IPS DF 6.9 (cell line): Measurements from ENCODE around the gene ACSM4.
"Not testable (repeated sequence)": the region's sequence is repeated elsewhere in the genome, so short reads cannot be mapped to it uniquely, and the experiment has no call there.

Experiments used
- DNase-seq: peaks from one replicate; pipeline ENCODE4 v3.0.0-alpha.2; 2013; ENCODE audit warnings: low read depth, low spot score
- H3K27ac ChIP-seq: one replicate; pipeline ENCODE4 v1.5.1; 2013; ENCODE audit warnings: low read length, control low read depth
- H3K27me3 ChIP-seq: 2 replicates; pipeline ENCODE4 v1.6.1; 2013; ENCODE audit warnings: mild to moderate bottlenecking, low read length; ENCODE audit not compliant: control insufficient read depth, insufficient read depth
- H3K36me3 ChIP-seq: 2 replicates; pipeline ENCODE4 v1.6.1; 2013; ENCODE audit warnings: low read length; ENCODE audit not compliant: control insufficient read depth, insufficient read depth
- H3K4me1 ChIP-seq: 2 replicates; pipeline ENCODE4 v1.6.1; 2013; ENCODE audit warnings: low read length; ENCODE audit not compliant: control insufficient read depth, insufficient read depth
- H3K4me3 ChIP-seq: 2 replicates; pipeline ENCODE4 v1.5.1; 2013; ENCODE audit warnings: mild to moderate bottlenecking, low read length
- H3K9me3 ChIP-seq: 2 replicates; pipeline ENCODE4 v1.6.1; 2013; ENCODE audit warnings: low read length, inconsistent platforms; ENCODE audit not compliant: control insufficient read depth, insufficient read depth
- WGBS: extraction: QIAGEN DNeasy Blood & Tissue Kit; methylation state at CpG from one replicate; pipeline ENCODE4 v1.1.7; 2013; ENCODE audit warnings: mixed read lengths, missing lambda C conversion rate; ENCODE audit not compliant: insufficient read length, insufficient coverage; 5-methylcytosine and 5-hydroxymethylcytosine counted together

Gene ACSM4

GRCh38 chr12:7324176-7324575 lies 20.3 kb downstream of the ACSM4 start:
- Histone ChIP-seq H3K9me3 (no peaks in the 10 kb centered on the region), H3K4me3 (no peak overlapping the region), H3K27ac (no peak overlapping the region), H3K4me1 (no peaks in the 10 kb centered on the region), H3K27me3 (no peaks in the 10 kb centered on the region), H3K36me3 (no peaks in the 10 kb centered on the region)
- no CpG with 5 or more reads among the region's 5 CpGs for WGBS
- DNase-seq: no peak

GRCh38 chr12:7327918-7328317 lies 24.0 kb downstream of the ACSM4 start:
- Histone ChIP-seq H3K27ac (no peak overlapping the region), H3K4me1 (no peaks in the 10 kb centered on the region), H3K4me3 (no peak overlapping the region), H3K9me3 (no peaks in the 10 kb centered on the region; the same call in 1 of the 2 replicates), H3K36me3 (no peaks in the 10 kb centered on the region), H3K27me3 (no peaks in the 10 kb centered on the region)
- no CpG with 5 or more reads among the region's 7 CpGs for WGBS
- no peak for DNase-seq

- not testable (repeated sequence) for DNase-seq, H3K36me3 ChIP-seq, H3K27me3 ChIP-seq, H3K9me3 ChIP-seq, H3K27ac ChIP-seq, H3K4me3 ChIP-seq, H3K4me1 ChIP-seq
- no CpG with 5 or more reads among the region's 5 CpGs for WGBS
These were observed 33.9 kb downstream of the ACSM4 start for GRCh38 chr12:7337790-7338189.

GRCh38 chr12:7339675-7340074 lies 35.8 kb downstream of the ACSM4 start:
- WGBS: no CpG with 5 or more reads among the region's 1 CpG
- Histone ChIP-seq H3K4me3 (no peak overlapping the region), H3K36me3 (no peaks in the 10 kb centered on the region), H3K9me3 (0 out of 2 replicates have a peak, but pooled peaks cover 2% of the 10 kb centered on the region), H3K27me3 (no peaks in the 10 kb centered on the region), H3K4me1 (no peaks in the 10 kb centered on the region), H3K27ac (no peak overlapping the region)
- no peak for DNase-seq

GRCh38 chr12:7344833-7345606 lies 41.1 kb downstream of the ACSM4 start:
- no peak overlapping the region for H3K27ac ChIP-seq
- H3K4me3 ChIP-seq: no peak overlapping the region
- no peak for DNase-seq
- H3K27me3 ChIP-seq: no peaks in the 10 kb centered on the region
- peaks cover 2% of the 10 kb centered on the region; the same call in 1 of the 2 replicates for H3K9me3 ChIP-seq
- no peaks in the 10 kb centered on the region for H3K36me3 ChIP-seq
- H3K4me1 ChIP-seq: no peaks in the 10 kb centered on the region

GRCh38 chr12:7346551-7347225 lies 42.8 kb downstream of the ACSM4 start:
- WGBS: no CpG with 5 or more reads among the region's 6 CpGs
- Histone ChIP-seq H3K36me3 (no peaks in the 10 kb centered on the region), H3K4me1 (no peaks in the 10 kb centered on the region), H3K9me3 (peaks cover 2% of the 10 kb centered on the region; the same call in 1 of the 2 replicates), H3K4me3 (no peak overlapping the region), H3K27me3 (no peaks in the 10 kb centered on the region), H3K27ac (no peak overlapping the region)
- no peak for DNase-seq

- Histone ChIP-seq H3K27me3 (no peaks in the 10 kb centered on the region; the same call in 1 of the 2 replicates), H3K27ac (no peak overlapping the region), H3K4me3 (no peak overlapping the region), H3K36me3 (no peaks in the 10 kb centered on the region), H3K9me3 (peaks cover under 1% of the 10 kb centered on the region; the same call in 1 of the 2 replicates), H3K4me1 (no peaks in the 10 kb centered on the region)
- DNase-seq: no peak
- WGBS: no CpG with 5 or more reads among the region's 4 CpGs
These were observed 45.5 kb downstream of the ACSM4 start for GRCh38 chr12:7349418-7349817.

GRCh38 chr12:7351177-7351576 lies 47.3 kb downstream of the ACSM4 start:
- no CpG with 5 or more reads among the region's 2 CpGs for WGBS

GRCh38 chr12:7352661-7353060 lies 48.8 kb downstream of the ACSM4 start:
- DNase-seq: no peak
- no peak overlapping the region for H3K27ac ChIP-seq
- no peaks in the 10 kb centered on the region for H3K4me1 ChIP-seq

More at GRCh38 chr12:7351177-7351576, 47.3 kb downstream of the ACSM4 start:
- H3K9me3 ChIP-seq: no peaks in the 10 kb centered on the region; the same call in 1 of the 2 replicates
- no peak overlapping the region for H3K4me3 ChIP-seq
- DNase-seq: no peak
- no peaks in the 10 kb centered on the region for H3K36me3 ChIP-seq
- no peak overlapping the region for H3K27ac ChIP-seq
- no peaks in the 10 kb centered on the region for H3K4me1 ChIP-seq
- no peaks in the 10 kb centered on the region; the same call in 1 of the 2 replicates for H3K27me3 ChIP-seq

GRCh38 chr12:7354529-7354928 lies 50.7 kb downstream of the ACSM4 start:
- WGBS: no CpG with 5 or more reads among the region's 4 CpGs
- no peaks in the 10 kb centered on the region; the same call in 1 of the 2 replicates for H3K27me3 ChIP-seq
- H3K36me3 ChIP-seq: no peaks in the 10 kb centered on the region
- no peaks in the 10 kb centered on the region for H3K9me3 ChIP-seq
- no peak for DNase-seq
- H3K4me3 ChIP-seq: no peak overlapping the region
- H3K27ac ChIP-seq: no peak overlapping the region
- no peaks in the 10 kb centered on the region for H3K4me1 ChIP-seq

More at GRCh38 chr12:7352661-7353060, 48.8 kb downstream of the ACSM4 start:
- Histone ChIP-seq H3K4me3 (no peak overlapping the region), H3K27me3 (no peaks in the 10 kb centered on the region; the same call in 1 of the 2 replicates), H3K36me3 (no peaks in the 10 kb centered on the region), H3K9me3 (no peaks in the 10 kb centered on the region)
